Hematopoietic multipotent progenitor cell treated with erythropoietin and hydrocortisone succinate and interleukin-3 and kit ligand, for 4 days (in vitro differentiated cells): ENCODE data around the gene PRKCB.
"Not testable (repeated sequence)": the region's sequence is repeated elsewhere in the genome, so short reads cannot be mapped to it uniquely, and the experiment has no call there.

Experiments used
- DNase-seq: peaks from one replicate; pipeline ENCODE4 v3.0.0-alpha.2; 2015

Gene PRKCB

GRCh38 chr16:24189941-24190340 is 354.2 kb downstream of the PRKCB start:
- DNase-seq: no peak

GRCh38 chr16:24191876-24192402 is 356.2 kb downstream of the PRKCB start:
- no peak for DNase-seq

GRCh38 chr16:24195221-24195620 is 359.4 kb downstream of the PRKCB start:
- no peak for DNase-seq

- no peak for DNase-seq
Measured at GRCh38 chr16:24198807-24199533, 363.2 kb downstream of the PRKCB start.

GRCh38 chr16:24203675-24204074 is 367.9 kb downstream of the PRKCB start:
- no peak for DNase-seq

- no peak for DNase-seq
Measured at GRCh38 chr16:24204150-24204665, 368.4 kb downstream of the PRKCB start.

- no peak for DNase-seq
Measured at GRCh38 chr16:24206926-24207325, 371.1 kb downstream of the PRKCB start.

- no peak for DNase-seq
Measured at GRCh38 chr16:24208710-24209109, 372.9 kb downstream of the PRKCB start.

- DNase-seq: no peak
Measured at GRCh38 chr16:24214992-24215391, 379.2 kb downstream of the PRKCB start.

GRCh38 chr16:24216961-24217360 is 381.2 kb downstream of the PRKCB start:
- no peak for DNase-seq

- peak; percentile 49 for DNase-seq
Measured at GRCh38 chr16:24217461-24217860, 381.7 kb downstream of the PRKCB start.

GRCh38 chr16:24218299-24218698 is 382.5 kb downstream of the PRKCB start:
- no peak for DNase-seq

- no peak for DNase-seq
Measured at GRCh38 chr16:24221219-24221618, 385.4 kb downstream of the PRKCB start.

- no peak for DNase-seq
Measured at GRCh38 chr16:24228514-24228913, 392.7 kb downstream of the PRKCB start.

- no peak for DNase-seq
Measured at GRCh38 chr16:24232936-24233335, 397.2 kb downstream of the PRKCB start.

- no peak for DNase-seq
Measured at GRCh38 chr16:24234737-24235136, 399.0 kb downstream of the PRKCB start.

GRCh38 chr16:24235806-24236205 is 400.0 kb downstream of the PRKCB start:
- no peak for DNase-seq

- DNase-seq: not testable (repeated sequence)
Measured at GRCh38 chr16:24238846-24239245, 403.1 kb downstream of the PRKCB start.

- DNase-seq: no peak
Measured at GRCh38 chr16:24246911-24247607, 411.3 kb downstream of the PRKCB start.

- DNase-seq: peak; percentile 78
Measured at GRCh38 chr16:24253192-24253591, 417.4 kb downstream of the PRKCB start.

- DNase-seq: peak; percentile 94
Measured at GRCh38 chr16:24255456-24256371, 419.9 kb downstream of the PRKCB start, which contains the start of gene CACNG3. TSS of gene CACNG3 (plus strand) at chr16:24256335. CDS start at chr16:24256755, 420 bp downstream.

- no peak for DNase-seq
Measured at GRCh38 chr16:24257958-24258357, 422.2 kb downstream of the PRKCB start.

GRCh38 chr16:24258791-24259190 is 423.0 kb downstream of the PRKCB start:
- DNase-seq: no peak
